GM12873 (cell line): ENCODE results near the gene OXER1.

Experiments used
- CTCF ChIP-seq: IDR thresholded peaks from 2 replicates; pipeline ENCODE4 v1.5.1; 2012; ENCODE audit warnings: low read depth, mild to moderate bottlenecking, moderate library complexity, low read length, control low read depth; ENCODE audit not compliant: insufficient read depth; ENCODE audit errors: missing control alignments

OXER1 gene

GRCh38 chr2:42723465-42723864, 40.5 kb downstream of the OXER1 start:
- TF ChIP-seq CTCF = no peak

GRCh38 chr2:42722320-42723190, 41.4 kb downstream of the OXER1 start:
- no peak for TF ChIP-seq CTCF

- no peak for TF ChIP-seq CTCF
These were observed 42.0 kb downstream of the OXER1 start for GRCh38 chr2:42721898-42722297.

GRCh38 chr2:42714686-42715085, 49.2 kb downstream of the OXER1 start:
- no peak for TF ChIP-seq CTCF

GRCh38 chr2:42713920-42714319, 50.0 kb downstream of the OXER1 start:
- no peak for TF ChIP-seq CTCF

- TF ChIP-seq CTCF = no peak
These were observed 51.0 kb downstream of the OXER1 start for GRCh38 chr2:42712934-42713333.
